ENCODE data around the gene PTPRN. TPM values are rescaled to one million over a fixed set of nuclear protein-coding genes. Genes with fewer than 3 reads are reported as not detected.

PTPRN gene
- total and polyA plus RNA-seq, 10 of the 15 experiments (the other 5 are each of a cell fraction or from before 2014, with no cell fraction given), result 0.28 to 0.69 TPM; not detected in 8

- no peak for FAIRE-seq
- 84% methylated on average over 4 of the region's 4 CpGs for WGBS (ENCODE audit: insufficient coverage, insufficient replicate concordance, low lambda C conversion rate, missing lambda C conversion rate)
- no peaks in the 10 kb centered on the region for H3K27me3 ChIP-seq (replicated peaks in 1 of 2; ENCODE audit: control insufficient read depth in 2 of 2, insufficient read depth in 2 of 2, low read length in 1 of 2)
- DNase-seq (ENCODE audit: low read depth, low spot score), result no peak
- no peak for ATAC-seq
- SMC1A ChIA-PET (ENCODE audit: uncharacterized antibody, unreplicated experiment), result interaction anchor here (0.8 to 8.8 kb wide), 4 partner anchors 12 to 121 kb away, joined by 4 to 98 read pairs (median 51); partner anchors contain the start of genes GLB1L, STK16, TUBA4A and TUBA4B
- H3K27ac ChIP-seq (ENCODE audit: control insufficient read depth, insufficient read depth), result no peak overlapping the region
- no peaks in the 10 kb centered on the region; a peak in 1 of 4 replicates for H3K36me3 ChIP-seq (ENCODE audit: control insufficient read depth in 2 of 2, insufficient read depth in 2 of 2, low read length in 1 of 2)
- 0 out of 2 replicates have a peak overlapping the region, but pooled peaks have one; percentile 73 for H3K9ac ChIP-seq (ENCODE audit: control insufficient read depth, insufficient read depth, low read length)
- RAD21 ChIA-PET (ENCODE audit: unreplicated experiment), result interaction anchor here (1.1 to 5.9 kb wide), 3 partner anchors 13 to 110 kb away, joined by 3 to 78 read pairs (median 20); partner anchors contain the start of genes GLB1L and STK16
- H3K4me1 ChIP-seq (ENCODE audit: control insufficient read depth, insufficient read depth, low read length), result peaks cover 26% of the 10 kb centered on the region
- H3K79me2 ChIP-seq (ENCODE audit: control insufficient read depth, insufficient read depth, low read length), result peaks cover 6% of the 10 kb centered on the region
- no peaks in the 10 kb centered on the region for H4K20me1 ChIP-seq (ENCODE audit: control insufficient read depth, insufficient read depth)
- no peaks in the 10 kb centered on the region for H3K9me3 ChIP-seq (replicated peaks; ENCODE audit: control insufficient read depth, insufficient read depth, low read length)
- in situ Hi-C loops (cut with MboI) (no loop called here), intact Hi-C loops (cut with micrococcal nuclease; ENCODE audit: unreplicated experiment) (no loop called here)
- POLR2A ChIA-PET, result interaction anchor here (0.9 to 7.0 kb wide), 6 partner anchors 8 to 105 kb away, joined by 3 to 160 read pairs (median 20); partner anchors contain the start of genes CNPPD1, GLB1L, STK16 and TUBA4A
- no peak for TF ChIP-seq ESRRA (IDR thresholded peaks at IDR 0.05; ENCODE audit: low read length)
- TF ChIP-seq YY1 (IDR thresholded peaks at IDR 0.05; ENCODE audit: low read depth, low read length), result no peak
- no peak for TF ChIP-seq NRF1 (conservative IDR thresholded peaks at IDR 0.05; ENCODE audit: low read depth, low read length)
- TF ChIP-seq RFX5 (IDR thresholded peaks at IDR 0.05; ENCODE audit: low read depth, low read length), result no peak
- TF ChIP-seq ZNF274 (IDR thresholded peaks at IDR 0.05; ENCODE audit: insufficient read depth, insufficient read length), result no peak
- TF ChIP-seq SREBF2 (IDR thresholded peaks at IDR 0.05; ENCODE audit: low read length), result no peak
- TF ChIP-seq SUPT20H (IDR thresholded peaks at IDR 0.05; ENCODE audit: borderline replicate concordance, control insufficient read depth, low read depth, low read length), result no peak
- no peak for TF ChIP-seq ZBTB4 (CRISPR knock-in tag; IDR thresholded peaks at IDR 0.05)
- no peak for TF ChIP-seq MYB (IDR thresholded peaks at IDR 0.05; ENCODE audit: borderline replicate concordance, low read depth, low read length)
- no peak for TF ChIP-seq HCFC1 (IDR thresholded peaks at IDR 0.05; ENCODE audit: low read length)
- TF ChIP-seq ZZZ3 (IDR thresholded peaks at IDR 0.05; ENCODE audit: control insufficient read depth, insufficient read length, low read depth), result no peak
- CTCF ChIA-PET, result interaction anchor here (0.7 to 13.5 kb wide), 13 partner anchors 13 to 209 kb away, joined by 3 to 257 read pairs (median 4); partner anchors contain the start of genes GLB1L, STK16 and ZFAND2B
- no peak overlapping the region for H2AFZ ChIP-seq (ENCODE audit: control insufficient read depth, low read depth, low read length)
- H3K4me3 ChIP-seq, result peak overlapping the region; percentile 66; the same call in 1 of the 2 replicates
- BruUV-seq (replicated peaks), result TSS peak; percentile 63
- peak overlapping the region; percentile 95 for H3K4me2 ChIP-seq (ENCODE audit: control insufficient read depth, insufficient read depth)
Observed at GRCh38 chr2:219280651-219281050, 28.6 kb downstream of the PTPRN start.

Data from GM12878 (cell line).